Suprapubic skin (tissue), 4 donors: ENCODE results near the gene FAU.

ENCODE experiments used
- EP300 ChIP-seq: sonication (generic); formaldehyde crosslinking; IDR thresholded peaks from one replicate; pipeline ENCODE4 v1.6.1; 2017; ENCODE audit warnings: antibody characterized with exemption
- POLR2A ChIP-seq, 2 donors: fragments of 450-650 bp; IDR thresholded peaks; one replicate each; pipeline ENCODE4 v1.6.1; 2017; ENCODE audit warnings: antibody characterized with exemption in 2 of 2, mild to moderate bottlenecking in 2 of 2, moderate library complexity in 2 of 2
- POLR2AphosphoS5 ChIP-seq, 3 donors: sonication (generic); formaldehyde crosslinking; IDR thresholded peaks; one replicate each; pipeline ENCODE4 v1.6.1; 2017; ENCODE audit warnings: antibody characterized with exemption in 3 of 3
- TF ChIP-seq, protein P1 (sequence below), 2 donors: fragments of 200-600 bp in 1 of 2; fragments of 450-650 bp in 1 of 2; sonication (generic) in 1 of 2; IDR thresholded peaks; one replicate each; pipeline ENCODE4 v1.5.1; 2016 to 2019; ENCODE audit warnings: antibody characterized with exemption in 2 of 2, mild to moderate bottlenecking in 1 of 2, moderate library complexity in 1 of 2

DNA sequence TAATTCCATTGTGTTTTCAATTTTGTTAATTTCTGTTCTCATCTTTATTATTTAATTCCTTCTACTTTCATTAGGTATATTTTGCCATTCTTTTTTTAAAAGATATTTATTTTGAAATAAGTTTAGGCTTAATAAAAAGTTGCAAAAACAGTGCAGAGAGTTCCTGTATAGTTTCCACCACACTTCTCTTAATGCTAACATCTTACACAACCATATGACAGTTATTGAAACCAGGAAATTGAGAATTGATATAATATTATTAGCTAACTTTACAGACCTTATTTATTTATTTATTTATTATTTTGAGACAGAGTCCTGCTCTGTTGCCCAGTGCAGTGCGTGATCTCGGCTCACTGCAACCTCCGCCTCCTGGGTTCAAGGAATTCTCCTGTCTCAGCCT, 34.3 kb upstream of the FAU start:
- TF ChIP-seq EP300 (no peak), POLR2AphosphoS5 (IDR thresholded peaks at IDR 0.05) (no peak), POLR2A (IDR thresholded peaks at IDR 0.05) (no peak)
- TF ChIP-seq, protein P1, sequence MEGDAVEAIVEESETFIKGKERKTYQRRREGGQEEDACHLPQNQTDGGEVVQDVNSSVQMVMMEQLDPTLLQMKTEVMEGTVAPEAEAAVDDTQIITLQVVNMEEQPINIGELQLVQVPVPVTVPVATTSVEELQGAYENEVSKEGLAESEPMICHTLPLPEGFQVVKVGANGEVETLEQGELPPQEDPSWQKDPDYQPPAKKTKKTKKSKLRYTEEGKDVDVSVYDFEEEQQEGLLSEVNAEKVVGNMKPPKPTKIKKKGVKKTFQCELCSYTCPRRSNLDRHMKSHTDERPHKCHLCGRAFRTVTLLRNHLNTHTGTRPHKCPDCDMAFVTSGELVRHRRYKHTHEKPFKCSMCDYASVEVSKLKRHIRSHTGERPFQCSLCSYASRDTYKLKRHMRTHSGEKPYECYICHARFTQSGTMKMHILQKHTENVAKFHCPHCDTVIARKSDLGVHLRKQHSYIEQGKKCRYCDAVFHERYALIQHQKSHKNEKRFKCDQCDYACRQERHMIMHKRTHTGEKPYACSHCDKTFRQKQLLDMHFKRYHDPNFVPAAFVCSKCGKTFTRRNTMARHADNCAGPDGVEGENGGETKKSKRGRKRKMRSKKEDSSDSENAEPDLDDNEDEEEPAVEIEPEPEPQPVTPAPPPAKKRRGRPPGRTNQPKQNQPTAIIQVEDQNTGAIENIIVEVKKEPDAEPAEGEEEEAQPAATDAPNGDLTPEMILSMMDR (IDR thresholded peaks at IDR 0.05), result no peak
